ENCODE results near the gene SEC24D.

SEC24D gene

DNA sequence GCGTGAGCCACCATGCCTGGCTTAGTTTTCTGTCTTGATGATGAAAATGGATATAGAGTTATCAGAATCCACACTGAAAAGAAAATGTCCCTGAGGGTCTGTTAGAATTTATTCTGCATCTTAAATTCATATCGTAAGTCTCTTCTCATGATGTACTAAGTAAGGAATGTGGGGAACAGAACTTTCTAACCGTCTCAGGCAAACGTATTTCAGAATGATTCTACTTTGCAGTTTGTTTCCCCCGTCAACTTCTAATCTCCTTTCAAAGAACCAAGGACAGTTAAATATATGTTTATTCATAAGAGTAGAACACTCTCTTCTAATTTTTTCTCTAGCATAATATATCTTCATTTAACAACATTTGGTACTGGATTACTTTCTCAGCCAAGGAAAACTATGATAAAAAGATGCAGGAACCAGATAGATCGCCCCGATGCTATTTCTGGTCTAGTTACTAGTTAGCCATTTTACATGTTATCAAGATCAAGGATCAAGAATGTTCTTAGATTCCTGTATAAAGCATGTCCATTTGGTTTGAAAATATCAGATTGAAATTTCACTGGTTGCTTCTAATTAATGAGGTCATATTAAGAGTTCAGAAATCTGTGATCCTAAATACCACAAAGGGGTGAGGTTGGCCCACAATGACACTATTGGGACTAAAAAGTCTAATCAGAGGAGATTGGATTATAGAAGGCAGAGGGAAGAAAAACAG, 101.3 kb downstream of the SEC24D start (continued):
- TF ChIP-seq ZNF423 (tag by site-specific recombination; IDR thresholded peaks at IDR 0.05) (no peak), ZNF621 (tag by site-specific recombination; IDR thresholded peaks at IDR 0.05) (no peak)

DNA sequence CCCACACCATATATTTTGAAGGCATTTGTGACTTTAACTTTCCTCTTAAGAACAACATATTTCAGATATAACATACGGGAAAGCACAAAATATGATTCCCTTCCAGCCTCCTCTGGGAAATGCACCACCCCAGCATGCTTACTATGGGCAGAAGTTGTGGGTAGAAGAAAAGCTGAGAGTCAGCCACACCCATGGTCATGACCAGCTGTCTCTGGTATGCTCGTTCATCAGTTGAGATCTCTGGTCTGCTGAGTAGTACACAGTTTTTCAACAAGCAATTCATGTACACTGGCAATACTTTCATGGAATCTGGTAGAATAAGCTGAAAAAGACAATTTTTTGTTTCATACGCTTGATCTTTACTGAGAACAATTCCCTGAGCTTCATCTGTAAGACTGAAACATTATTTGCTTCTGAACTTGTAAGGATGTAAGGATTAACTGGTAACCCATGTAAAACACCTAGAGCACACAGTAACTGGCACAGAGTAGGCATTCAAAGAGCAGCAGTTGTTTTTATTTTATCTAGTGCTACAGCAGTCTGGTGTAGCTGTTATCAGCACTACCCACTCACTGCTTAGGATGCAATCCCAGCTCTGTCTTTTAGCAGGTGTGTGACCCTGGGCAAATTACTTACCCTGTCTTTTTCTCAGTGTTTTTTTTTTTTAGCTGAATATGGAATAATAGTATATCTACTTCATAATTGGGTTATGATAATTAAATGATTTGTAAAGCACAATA, 103.2 kb downstream of the SEC24D start:
- H3K9me3 ChIP-seq (ENCODE audit: control insufficient read depth, insufficient read depth, low read depth, low read length), result no peaks in the 10 kb centered on the region
- H3K4me3 ChIP-seq (ENCODE audit: low read depth, low read length), result no peak overlapping the region
- H3K4me1 ChIP-seq (ENCODE audit: control insufficient read depth, insufficient read depth, low read length), result no peaks in the 10 kb centered on the region
- no peak overlapping the region for H3K27ac ChIP-seq (ENCODE audit: extremely low read depth, low read depth, low read length)
- POLR2A ChIA-PET, result no interaction called here
- peaks cover under 1 to 55% of the 10 kb centered on the region in 2 experiments; a peak in 2 of 3 replicates for H3K36me3 ChIP-seq (ENCODE audit: control insufficient read depth in 2 of 2, insufficient read depth in 1 of 2, low read length in 2 of 2)
- TF ChIP-seq, protein P1, sequence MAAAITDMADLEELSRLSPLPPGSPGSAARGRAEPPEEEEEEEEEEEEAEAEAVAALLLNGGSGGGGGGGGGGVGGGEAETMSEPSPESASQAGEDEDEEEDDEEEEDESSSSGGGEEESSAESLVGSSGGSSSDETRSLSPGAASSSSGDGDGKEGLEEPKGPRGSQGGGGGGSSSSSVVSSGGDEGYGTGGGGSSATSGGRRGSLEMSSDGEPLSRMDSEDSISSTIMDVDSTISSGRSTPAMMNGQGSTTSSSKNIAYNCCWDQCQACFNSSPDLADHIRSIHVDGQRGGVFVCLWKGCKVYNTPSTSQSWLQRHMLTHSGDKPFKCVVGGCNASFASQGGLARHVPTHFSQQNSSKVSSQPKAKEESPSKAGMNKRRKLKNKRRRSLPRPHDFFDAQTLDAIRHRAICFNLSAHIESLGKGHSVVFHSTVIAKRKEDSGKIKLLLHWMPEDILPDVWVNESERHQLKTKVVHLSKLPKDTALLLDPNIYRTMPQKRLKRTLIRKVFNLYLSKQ (tag by site-specific recombination; IDR thresholded peaks at IDR 0.05; ENCODE audit: borderline replicate concordance), result no peak
- no peak for TF ChIP-seq ZNF112 (tag by site-specific recombination; IDR thresholded peaks at IDR 0.05)
- no peak for TF ChIP-seq ZNF416 (tag by site-specific recombination; IDR thresholded peaks at IDR 0.05)
- TF ChIP-seq ZNF473 (tag by site-specific recombination; IDR thresholded peaks at IDR 0.05), result no peak
- no peak for TF ChIP-seq ZNF140 (tag by site-specific recombination; IDR thresholded peaks at IDR 0.05)
- TF ChIP-seq, protein P2, sequence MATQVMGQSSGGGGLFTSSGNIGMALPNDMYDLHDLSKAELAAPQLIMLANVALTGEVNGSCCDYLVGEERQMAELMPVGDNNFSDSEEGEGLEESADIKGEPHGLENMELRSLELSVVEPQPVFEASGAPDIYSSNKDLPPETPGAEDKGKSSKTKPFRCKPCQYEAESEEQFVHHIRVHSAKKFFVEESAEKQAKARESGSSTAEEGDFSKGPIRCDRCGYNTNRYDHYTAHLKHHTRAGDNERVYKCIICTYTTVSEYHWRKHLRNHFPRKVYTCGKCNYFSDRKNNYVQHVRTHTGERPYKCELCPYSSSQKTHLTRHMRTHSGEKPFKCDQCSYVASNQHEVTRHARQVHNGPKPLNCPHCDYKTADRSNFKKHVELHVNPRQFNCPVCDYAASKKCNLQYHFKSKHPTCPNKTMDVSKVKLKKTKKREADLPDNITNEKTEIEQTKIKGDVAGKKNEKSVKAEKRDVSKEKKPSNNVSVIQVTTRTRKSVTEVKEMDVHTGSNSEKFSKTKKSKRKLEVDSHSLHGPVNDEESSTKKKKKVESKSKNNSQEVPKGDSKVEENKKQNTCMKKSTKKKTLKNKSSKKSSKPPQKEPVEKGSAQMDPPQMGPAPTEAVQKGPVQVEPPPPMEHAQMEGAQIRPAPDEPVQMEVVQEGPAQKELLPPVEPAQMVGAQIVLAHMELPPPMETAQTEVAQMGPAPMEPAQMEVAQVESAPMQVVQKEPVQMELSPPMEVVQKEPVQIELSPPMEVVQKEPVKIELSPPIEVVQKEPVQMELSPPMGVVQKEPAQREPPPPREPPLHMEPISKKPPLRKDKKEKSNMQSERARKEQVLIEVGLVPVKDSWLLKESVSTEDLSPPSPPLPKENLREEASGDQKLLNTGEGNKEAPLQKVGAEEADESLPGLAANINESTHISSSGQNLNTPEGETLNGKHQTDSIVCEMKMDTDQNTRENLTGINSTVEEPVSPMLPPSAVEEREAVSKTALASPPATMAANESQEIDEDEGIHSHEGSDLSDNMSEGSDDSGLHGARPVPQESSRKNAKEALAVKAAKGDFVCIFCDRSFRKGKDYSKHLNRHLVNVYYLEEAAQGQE (tag by site-specific recombination; IDR thresholded peaks at IDR 0.05), result no peak
- TF ChIP-seq TRIM28 (IDR thresholded peaks at IDR 0.05; ENCODE audit: borderline replicate concordance, low read length), result no peak
- no peak for TF ChIP-seq ZNF366 (tag by site-specific recombination; conservative IDR thresholded peaks at IDR 0.05)
- TF ChIP-seq, protein P3, sequence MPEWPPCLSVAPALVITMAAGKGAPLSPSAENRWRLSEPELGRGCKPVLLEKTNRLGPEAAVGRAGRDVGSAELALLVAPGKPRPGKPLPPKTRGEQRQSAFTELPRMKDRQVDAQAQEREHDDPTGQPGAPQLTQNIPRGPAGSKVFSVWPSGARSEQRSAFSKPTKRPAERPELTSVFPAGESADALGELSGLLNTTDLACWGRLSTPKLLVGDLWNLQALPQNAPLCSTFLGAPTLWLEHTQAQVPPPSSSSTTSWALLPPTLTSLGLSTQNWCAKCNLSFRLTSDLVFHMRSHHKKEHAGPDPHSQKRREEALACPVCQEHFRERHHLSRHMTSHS (tag by site-specific recombination; IDR thresholded peaks at IDR 0.05), result no peak
- no peak for TF ChIP-seq GLI4 (tag by site-specific recombination; IDR thresholded peaks at IDR 0.05)
- CTCF ChIA-PET, result interaction anchor here (1.1 kb wide), 1 partner anchor 9 kb away, joined by 3 read pairs; no protein-coding TSS in a partner anchor

DNA sequence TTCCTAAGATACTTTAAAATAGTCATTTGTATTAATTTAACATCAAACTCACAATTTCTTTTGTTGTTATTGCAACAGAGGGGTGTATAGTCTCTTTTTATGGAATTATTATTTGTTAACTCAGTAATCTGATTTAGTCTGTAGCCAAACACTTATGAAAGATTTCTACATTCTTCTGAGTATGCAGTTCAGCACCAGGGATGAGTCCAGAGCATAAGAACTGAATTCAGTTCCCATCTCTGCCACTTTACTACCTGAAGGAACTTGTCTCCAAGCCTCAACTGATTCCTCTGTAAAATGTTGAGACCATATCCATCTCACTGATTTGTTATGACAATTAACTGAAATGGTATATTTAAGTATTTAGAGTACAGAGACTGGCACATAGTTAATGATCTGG, 105.2 kb downstream of the SEC24D start:
- Histone ChIP-seq H3K4me3 (ENCODE audit: low read depth, low read length) (no peak overlapping the region), H3K27ac (ENCODE audit: extremely low read depth, low read depth, low read length) (no peak overlapping the region), H3K36me3 (ENCODE audit: control insufficient read depth in 2 of 2, insufficient read depth in 1 of 2, low read length in 2 of 2) (peaks cover 3 to 63% of the 10 kb centered on the region in 2 experiments; a peak in 2 of 3 replicates), H3K4me1 (ENCODE audit: control insufficient read depth, insufficient read depth, low read length) (no peaks in the 10 kb centered on the region), H3K9me3 (ENCODE audit: control insufficient read depth, insufficient read depth, low read depth, low read length) (no peaks in the 10 kb centered on the region)
- POLR2A ChIA-PET, result no interaction called here
- CTCF ChIA-PET, result interaction anchor here (0.7 kb wide), 1 partner anchor 11 kb away, joined by 3 read pairs; no protein-coding TSS in a partner anchor
- TF ChIP-seq, protein P4, sequence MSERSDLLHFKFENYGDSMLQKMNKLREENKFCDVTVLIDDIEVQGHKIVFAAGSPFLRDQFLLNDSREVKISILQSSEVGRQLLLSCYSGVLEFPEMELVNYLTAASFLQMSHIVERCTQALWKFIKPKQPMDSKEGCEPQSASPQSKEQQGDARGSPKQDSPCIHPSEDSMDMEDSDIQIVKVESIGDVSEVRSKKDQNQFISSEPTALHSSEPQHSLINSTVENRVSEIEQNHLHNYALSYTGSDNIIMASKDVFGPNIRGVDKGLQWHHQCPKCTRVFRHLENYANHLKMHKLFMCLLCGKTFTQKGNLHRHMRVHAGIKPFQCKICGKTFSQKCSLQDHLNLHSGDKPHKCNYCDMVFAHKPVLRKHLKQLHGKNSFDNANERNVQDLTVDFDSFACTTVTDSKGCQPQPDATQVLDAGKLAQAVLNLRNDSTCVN (tag by site-specific recombination; optimal IDR thresholded peaks at IDR 0.05), result no peak
- TF ChIP-seq ZNF791 (tag by site-specific recombination; IDR thresholded peaks at IDR 0.05), result no peak
- no peak for TF ChIP-seq ZNF585B (tag by site-specific recombination; IDR thresholded peaks at IDR 0.05)
- TF ChIP-seq ZFP3 (tag by site-specific recombination; IDR thresholded peaks at IDR 0.05; ENCODE audit: low read depth), result no peak
- no peak for TF ChIP-seq HOXA7 (CRISPR knock-in tag; IDR thresholded peaks at IDR 0.05; ENCODE audit: borderline replicate concordance)
- TF ChIP-seq ZBTB7A (tag by site-specific recombination; IDR thresholded peaks at IDR 0.05; ENCODE audit: low read depth), result no peak
- no peak for TF ChIP-seq KLF9 (tag by site-specific recombination; IDR thresholded peaks at IDR 0.05; ENCODE audit: low read depth)
- no peak for TF ChIP-seq GLIS2 (tag by site-specific recombination; IDR thresholded peaks at IDR 0.05)
- TF ChIP-seq ZNF785 (tag by site-specific recombination; IDR thresholded peaks at IDR 0.05), result no peak
- no peak for TF ChIP-seq ZSCAN23 (tag by site-specific recombination; IDR thresholded peaks at IDR 0.05)
- no peak for TF ChIP-seq ZNF658 (tag by site-specific recombination; IDR thresholded peaks at IDR 0.05)
- TF ChIP-seq ZNF202 (tag by site-specific recombination; IDR thresholded peaks at IDR 0.05; ENCODE audit: borderline replicate concordance), result no peak
- no peak for TF ChIP-seq ZFHX2 (tag by site-specific recombination; conservative IDR thresholded peaks at IDR 0.05)

Measured in HEK293 (cell line).